GM12878 (cell line): ENCODE results near the gene EPHA8. TPM values are rescaled to one million over a fixed set of nuclear protein-coding genes. Genes with fewer than 3 reads are reported as not detected.

Source experiments
- ATAC-seq: fragments of 200-7000 bp; cut with Tn5 transposase; 3 replicates; pipeline ENCODE4 v1.9.1; 2020; ENCODE audit warnings: mild to moderate bottlenecking, moderate library complexity
- BruUV-seq: library from RNA; stranded (reverse); fragments of 400-500 nt; replicated peaks from 2 replicates; lab custom pipeline; 2021; lab: Mats Ljungman, UMichigan
- CTCF ChIA-PET: fragments of 300-600 bp; sonication (Branson Sonifier 250); formaldehyde crosslinking; extraction: SDS; loops from one replicate; lab custom pipeline; 2021; ENCODE audit warnings: inconsistent platforms; lab: Yijun Ruan, JAX
- POLR2A ChIA-PET: fragments of 350-600 bp; formaldehyde crosslinking; extraction: SDS; loops from one replicate; lab custom pipeline; 2021; ENCODE audit warnings: inconsistent platforms; lab: Charles Lee
- RAD21 ChIA-PET: fragments of 300-600 bp; sonication (Branson Sonifier 250); formaldehyde crosslinking; loops from one replicate; lab custom pipeline; 2023; ENCODE audit warnings: antibody characterized with exemption; ENCODE audit not compliant: unreplicated experiment; lab: Charles Lee
- SMC1A ChIA-PET: fragments of 300-600 bp; sonication (Branson Sonifier 250); formaldehyde crosslinking; loops from one replicate; lab custom pipeline; 2023; ENCODE audit not compliant: unreplicated experiment, uncharacterized antibody; lab: Charles Lee
- DNase-seq: peaks from one replicate; pipeline ENCODE4 v3.0.0-alpha.2; 2011; ENCODE audit warnings: low read depth, low spot score
- FAIRE-seq: peaks from 3 replicates; lab custom pipeline; 2011; peaks lifted over from hg19 to GRCh38; lab: Jason Lieb, UNC
- H2AFZ ChIP-seq: 2 replicates; pipeline ENCODE4 v1.6.0; 2011; ENCODE audit warnings: low read depth, low read length, control low read depth; ENCODE audit not compliant: control insufficient read depth
- H3K27ac ChIP-seq: 2 replicates; pipeline ENCODE4 v1.5.1; 2011; ENCODE audit warnings: control low read depth; ENCODE audit not compliant: control insufficient read depth, insufficient read depth
- H3K27me3 ChIP-seq, 2 experiments: replicated peaks in 1 of 2; 2 replicates each; pipeline versions ENCODE4 v1.6.0 to v1.6.1; 2011; ENCODE audit warnings: low read length in 1 of 2; ENCODE audit not compliant: control insufficient read depth in 2 of 2, insufficient read depth in 2 of 2
- H3K36me3 ChIP-seq, 2 experiments: 2 replicates each; pipeline ENCODE4 v1.5.1; 2011; ENCODE audit warnings: low read length in 1 of 2; ENCODE audit not compliant: control insufficient read depth in 2 of 2, insufficient read depth in 2 of 2
- H3K4me1 ChIP-seq: 2 replicates; pipeline ENCODE4 v1.6.1; 2011; ENCODE audit warnings: mild to moderate bottlenecking, low read length, moderate library complexity, mixed read lengths; ENCODE audit not compliant: control insufficient read depth, insufficient read depth
- H3K4me2 ChIP-seq: 2 replicates; pipeline ENCODE4 v1.6.0; 2011; ENCODE audit warnings: control low read depth; ENCODE audit not compliant: control insufficient read depth, insufficient read depth
- H3K4me3 ChIP-seq: fragments of 200-600 bp; sonication (generic); 2 replicates; pipeline ENCODE4 v1.5.1; 2016
- H3K79me2 ChIP-seq: 2 replicates; pipeline ENCODE4 v1.6.0; 2011; ENCODE audit warnings: low read length; ENCODE audit not compliant: control insufficient read depth, insufficient read depth
- H3K9ac ChIP-seq: 2 replicates; pipeline ENCODE4 v1.8.0; 2011; ENCODE audit warnings: low read length, control low read depth, mixed read lengths; ENCODE audit not compliant: control insufficient read depth, insufficient read depth
- H3K9me3 ChIP-seq: replicated peaks from 3 replicates; pipeline ENCODE4 v1.5.1; 2011; ENCODE audit warnings: mild to moderate bottlenecking, low read length; ENCODE audit not compliant: control insufficient read depth, insufficient read depth
- H4K20me1 ChIP-seq: 2 replicates; pipeline ENCODE4 v1.6.0; 2011; ENCODE audit not compliant: control insufficient read depth, insufficient read depth
- EGR1 ChIP-seq, 2 experiments: IDR thresholded peaks; 1 replicate in 1 of 2; 2 replicates in 1 of 2; pipeline ENCODE4 v1.6.1; 2011 to 2012; ENCODE audit warnings: low read depth in 2 of 2, low read length in 2 of 2, borderline replicate concordance in 1 of 2, mild to moderate bottlenecking in 1 of 2, moderate library complexity in 1 of 2
- EP300 ChIP-seq, 2 experiments: fragments of 150-350 bp in 1 of 2; IDR thresholded peaks; 2 replicates each; pipeline ENCODE4 v1.6.1; 2011 to 2012; ENCODE audit warnings: low read depth in 2 of 2, low read length in 2 of 2, borderline replicate concordance in 1 of 2, improper control_type of control experiment in 1 of 2, inconsistent platforms in 1 of 2; ENCODE audit not compliant: control insufficient read depth in 1 of 2
- IRF4 ChIP-seq: IDR thresholded peaks from 2 replicates; pipeline ENCODE4 v1.6.1; 2011; ENCODE audit warnings: low read depth, low read length
- MLLT1 ChIP-seq: fragments of 450-650 bp; IDR thresholded peaks from 2 replicates; pipeline ENCODE4 v1.6.1; 2016; ENCODE audit warnings: mild to moderate bottlenecking
- RB1 ChIP-seq: fragments of 450-650 bp; formaldehyde crosslinking; IDR thresholded peaks from 2 replicates; pipeline ENCODE4 v1.6.1; 2017; ENCODE audit warnings: mild to moderate bottlenecking, borderline replicate concordance
- RELA ChIP-seq: fragments of 450-650 bp; IDR thresholded peaks from 2 replicates; pipeline ENCODE4 v1.8.0; 2014; ENCODE audit warnings: borderline replicate concordance; ENCODE audit not compliant: partially characterized antibody
- SIN3A ChIP-seq: IDR thresholded peaks from 2 replicates; pipeline ENCODE4 v1.6.1; 2012; ENCODE audit warnings: low read depth, low read length, improper control_type of control experiment
- ZNF217 ChIP-seq: fragments of 450-650 bp; IDR thresholded peaks from 2 replicates; pipeline ENCODE4 v1.6.1; 2017; ENCODE audit warnings: antibody characterized with exemption, mild to moderate bottlenecking
- ZNF274 ChIP-seq: IDR thresholded peaks from one replicate; pipeline ENCODE4 v1.8.0; 2011; ENCODE audit not compliant: insufficient read length, insufficient read depth
- WGBS: methylation state at CpG from one replicate; pipeline ENCODE4 v1.1.6; 2016; ENCODE audit warnings: low lambda C conversion rate; ENCODE audit not compliant: insufficient replicate concordance, insufficient coverage; ENCODE audit errors: missing lambda C conversion rate; 5-methylcytosine and 5-hydroxymethylcytosine counted together
- in situ Hi-C: fragments of 300-500 bp; cut with MboI; formaldehyde crosslinking; loops from 9 replicates; pipeline ENCODE4 v1.14.3; 2018; ENCODE audit warnings: mixed read lengths
- intact Hi-C: fragments of 100-400 bp; cut with micrococcal nuclease; formaldehyde crosslinking; loops from one replicate; pipeline ENCODE4 v1.14.2; 2022; ENCODE audit not compliant: unreplicated experiment
- polyA plus RNA-seq, 11 experiments: library from polyadenylated mRNA; depleted of rRNA in 4 of 11; unstranded in 6 of 11; stranded (reverse) in 5 of 11; fragments of >200 nt; fragmentation: Nextera tagmentation in 4 of 11; fragmentation: Illumina TruSeq in 1 of 11; extraction: Ambion mirVana in 4 of 11; extraction: Trizol in 1 of 11; gene quantifications; 1 replicate in 1 of 11; 2 replicates in 10 of 11; pipeline versions ENCODE4 v1.2.1 to v1.2.3, GENCODE V29; 2011 to 2016; ENCODE audit warnings: inconsistent platforms in 2 of 11, missing spikeins in 2 of 11, low read depth in 1 of 11
- total RNA-seq, 4 experiments: library from RNA; depleted of rRNA in 3 of 4; stranded (reverse); fragments of >200 nt in 3 of 4; fragmentation: Illumina TruSeq in 1 of 4; extraction: Trizol in 1 of 4; gene quantifications; 2 replicates each; pipeline versions ENCODE4 v1.2.1 to v1.2.3, GENCODE V29; 2013 to 2021
- TF ChIP-seq, protein P1 (sequence below): IDR thresholded peaks from 2 replicates; pipeline ENCODE4 v1.6.1; 2011; ENCODE audit warnings: low read depth, low read length, improper control_type of control experiment, borderline replicate concordance

The EPHA8 gene
- total and polyA plus RNA-seq, 10 of the 15 experiments (the other 5 are each of a cell fraction or from before 2014, with no cell fraction given): not detected

DNA sequence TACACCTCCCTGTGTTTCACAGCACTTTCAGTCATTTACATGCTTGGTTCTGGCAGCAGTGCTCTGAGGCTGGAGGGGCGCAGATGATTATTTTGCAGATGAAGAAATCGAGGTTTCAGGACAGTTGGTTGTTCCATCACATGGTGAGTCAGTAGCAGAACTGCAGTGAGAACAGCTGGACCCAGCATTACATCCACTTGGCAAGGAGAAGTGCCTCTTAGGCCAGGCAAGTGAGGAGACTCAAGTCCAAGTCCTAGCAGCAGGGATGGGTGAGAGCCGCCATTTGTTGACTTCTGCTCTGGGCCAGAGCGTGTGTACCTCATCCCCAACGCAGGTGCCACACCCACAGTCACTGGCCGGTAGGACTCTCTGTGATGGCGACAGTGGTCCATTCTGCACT lies 26.8 kb upstream of the EPHA8 start:
- ChIA-PET RAD21 (no interaction called here), POLR2A (no interaction called here), CTCF (no interaction called here), SMC1A (no interaction called here)
- Histone ChIP-seq H3K9ac (no peak overlapping the region), H3K9me3 (no peaks in the 10 kb centered on the region), H3K79me2 (no peaks in the 10 kb centered on the region), H3K4me1 (no peaks in the 10 kb centered on the region), H3K27me3 (no peaks in the 10 kb centered on the region), H4K20me1 (no peaks in the 10 kb centered on the region), H3K4me2 (no peak overlapping the region), H3K4me3 (no peak overlapping the region), H3K36me3 (no peaks in the 10 kb centered on the region; a peak in 1 of 4 replicates), H3K27ac (no peak overlapping the region), H2AFZ (no peak overlapping the region)
- ATAC-seq (no peak), FAIRE-seq (no peak), DNase-seq (no peak)
- no TSS peak for BruUV-seq
- WGBS: 88% methylated on average over 7 of the region's 7 CpGs
- intact Hi-C loops: no loop called here
- in situ Hi-C loops: no loop called here
- TF ChIP-seq IRF4 (no peak), MLLT1 (no peak), EP300 (IDR thresholded peaks at IDR 0.05; ENCODE audit: borderline replicate concordance in 1 of 2, control insufficient read depth in 1 of 2, low read depth in 2 of 2, low read length in 2 of 2) (no peak), ZNF274 (no peak), ZNF217 (no peak), RELA (no peak), SIN3A (no peak), EGR1 (IDR thresholded peaks at IDR 0.05; ENCODE audit: borderline replicate concordance in 1 of 2, low read depth in 2 of 2, low read length in 2 of 2) (no peak), RB1 (no peak)
- TF ChIP-seq, protein P1, sequence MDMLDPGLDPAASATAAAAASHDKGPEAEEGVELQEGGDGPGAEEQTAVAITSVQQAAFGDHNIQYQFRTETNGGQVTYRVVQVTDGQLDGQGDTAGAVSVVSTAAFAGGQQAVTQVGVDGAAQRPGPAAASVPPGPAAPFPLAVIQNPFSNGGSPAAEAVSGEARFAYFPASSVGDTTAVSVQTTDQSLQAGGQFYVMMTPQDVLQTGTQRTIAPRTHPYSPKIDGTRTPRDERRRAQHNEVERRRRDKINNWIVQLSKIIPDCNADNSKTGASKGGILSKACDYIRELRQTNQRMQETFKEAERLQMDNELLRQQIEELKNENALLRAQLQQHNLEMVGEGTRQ: no peak
